SK-N-MC (cell line): ENCODE measurements around the gene CIP2A.

ENCODE experiments used
- EZH2 ChIP-seq: fragments of 200-600 bp; sonication (generic); IDR thresholded peaks from one replicate; pipeline ENCODE4 v1.6.1; 2017; ENCODE audit warnings: antibody characterized with exemption
- FOXP2 ChIP-seq: optimal IDR thresholded peaks from 2 replicates; pipeline ENCODE3; 2011; ENCODE audit warnings: mild to moderate bottlenecking, moderate library complexity; ENCODE audit not compliant: insufficient read depth; ENCODE audit errors: extremely low read length, control extremely low read depth
- POLR2AphosphoS5 ChIP-seq: IDR thresholded peaks from 2 replicates; pipeline ENCODE4 v1.6.1; 2012; ENCODE audit warnings: mild to moderate bottlenecking, low read depth, low read length, borderline replicate concordance

DNA sequence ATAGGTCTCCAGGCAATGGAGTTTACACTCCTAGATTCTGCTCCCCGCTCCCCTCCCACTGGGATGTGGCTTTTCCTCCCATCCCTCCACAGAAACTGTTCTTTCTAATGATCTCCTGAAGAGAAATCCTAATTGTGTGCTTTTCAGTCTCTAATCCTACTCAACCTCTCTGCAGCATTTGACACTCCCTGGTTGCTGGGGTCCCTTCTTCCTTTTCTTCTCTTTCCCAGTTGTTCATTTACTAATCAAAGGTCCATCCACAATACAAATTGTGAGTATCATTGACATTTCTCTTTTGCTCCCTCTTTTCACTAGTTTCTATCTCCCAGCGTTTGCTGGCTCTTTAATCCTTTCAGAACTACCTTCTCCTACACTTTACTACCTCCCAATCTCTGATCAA lies 72.4 kb downstream of the CIP2A start:
- TF ChIP-seq POLR2AphosphoS5 (no peak), EZH2 (no peak), FOXP2 (no peak)
